ENCODE results near the gene CLMP. TPM values are rescaled to one million over a fixed set of nuclear protein-coding genes. Genes with fewer than 3 reads are reported as not detected.

CLMP gene, protein sequence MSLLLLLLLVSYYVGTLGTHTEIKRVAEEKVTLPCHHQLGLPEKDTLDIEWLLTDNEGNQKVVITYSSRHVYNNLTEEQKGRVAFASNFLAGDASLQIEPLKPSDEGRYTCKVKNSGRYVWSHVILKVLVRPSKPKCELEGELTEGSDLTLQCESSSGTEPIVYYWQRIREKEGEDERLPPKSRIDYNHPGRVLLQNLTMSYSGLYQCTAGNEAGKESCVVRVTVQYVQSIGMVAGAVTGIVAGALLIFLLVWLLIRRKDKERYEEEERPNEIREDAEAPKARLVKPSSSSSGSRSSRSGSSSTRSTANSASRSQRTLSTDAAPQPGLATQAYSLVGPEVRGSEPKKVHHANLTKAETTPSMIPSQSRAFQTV
- total RNA-seq: 5.9 TPM
- long read RNA-seq, full-length matches to known transcripts: 2 of 5 reads
- long read RNA-seq, partial matches to known transcripts: 0 of 5 reads
- long read RNA-seq, other reads (novel, unspliced or antisense): 3 of 5 reads

DNA sequence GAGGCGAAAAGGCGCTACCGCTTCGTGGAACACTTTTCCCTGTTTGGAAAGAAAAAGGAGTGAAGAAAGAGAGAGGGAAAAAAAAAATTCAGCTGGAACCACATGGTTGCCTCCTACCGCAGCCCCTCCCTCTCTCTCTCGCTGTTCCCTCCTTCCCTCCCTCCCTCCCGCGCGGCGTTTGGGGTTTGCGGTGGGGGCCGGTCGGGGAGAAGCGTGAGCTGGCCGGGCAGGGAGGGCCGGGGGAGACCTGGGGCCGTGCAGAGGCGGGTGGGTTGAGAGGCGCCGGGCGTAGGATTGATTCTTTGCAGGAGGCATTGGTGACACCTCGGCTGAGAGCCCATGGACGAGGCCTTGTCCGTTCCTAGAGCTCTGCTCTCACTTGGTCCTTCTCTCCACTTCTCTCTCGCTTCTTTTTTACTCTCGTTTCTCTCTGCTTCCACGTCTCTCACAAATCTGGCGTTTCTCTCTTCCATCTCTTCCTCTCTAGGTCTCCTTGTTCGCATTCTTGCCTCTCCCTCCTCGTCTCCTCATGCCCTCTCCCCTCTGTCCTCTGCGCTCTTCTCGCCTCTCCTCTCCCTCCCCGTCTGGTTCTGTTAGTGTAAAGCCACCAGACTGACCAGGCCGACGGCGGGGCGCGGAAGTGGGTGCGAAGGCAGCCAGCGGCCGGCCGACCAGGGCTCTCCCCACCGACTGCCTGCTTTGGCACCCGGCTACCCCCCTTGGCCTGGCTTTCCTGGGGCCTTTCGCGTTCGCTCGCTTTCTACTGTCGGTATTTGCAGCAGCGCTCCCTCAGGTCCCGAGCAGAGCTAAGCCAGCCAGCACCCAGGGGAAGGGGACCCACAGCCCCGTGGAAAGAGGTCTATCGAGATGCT is at the start of gene CLMP:
Gene CLMP (minus strand): TSS at position 61 of the 872 bp plus-strand sequence. CDS start 308 bp downstream, outside the sequence.
- intact Hi-C loops (cut with DNase I): no loop called here
- DNase-seq (ENCODE audit: low spot score): no peak

DNA sequence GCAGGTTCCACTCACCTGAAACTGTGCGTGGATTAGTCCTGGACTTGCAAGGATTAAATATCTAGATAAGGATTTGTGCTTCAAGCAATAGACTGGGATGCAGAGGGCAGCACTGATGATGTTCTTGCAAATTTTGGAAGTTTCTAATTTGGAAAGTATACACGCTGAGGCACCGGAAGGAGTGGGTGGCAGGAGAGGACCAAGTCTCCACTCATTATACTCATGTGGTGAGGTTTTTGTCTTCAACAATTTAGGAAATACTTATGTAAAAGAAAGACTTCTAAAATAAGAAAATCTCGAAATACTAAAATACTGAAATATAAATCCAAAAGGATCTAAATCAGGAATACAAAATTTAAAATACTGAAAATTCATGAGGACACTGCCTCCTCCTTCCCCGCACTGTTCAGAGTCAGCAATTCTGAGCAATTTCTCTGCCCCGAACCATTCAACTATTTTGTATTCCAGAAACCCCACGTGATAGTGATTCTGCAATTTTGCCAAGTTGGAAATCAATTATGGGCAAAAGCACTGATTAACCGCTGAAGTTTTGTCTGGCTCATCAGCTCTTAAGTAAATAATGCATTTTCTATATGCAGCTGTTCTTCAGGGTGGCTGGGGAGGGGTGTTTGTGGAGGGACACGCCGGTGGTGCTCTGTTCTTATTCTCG is 47.0 kb upstream of the CLMP start:
- no peak for DNase-seq (ENCODE audit: low spot score)
- intact Hi-C loops (cut with DNase I): no loop called here

DNA sequence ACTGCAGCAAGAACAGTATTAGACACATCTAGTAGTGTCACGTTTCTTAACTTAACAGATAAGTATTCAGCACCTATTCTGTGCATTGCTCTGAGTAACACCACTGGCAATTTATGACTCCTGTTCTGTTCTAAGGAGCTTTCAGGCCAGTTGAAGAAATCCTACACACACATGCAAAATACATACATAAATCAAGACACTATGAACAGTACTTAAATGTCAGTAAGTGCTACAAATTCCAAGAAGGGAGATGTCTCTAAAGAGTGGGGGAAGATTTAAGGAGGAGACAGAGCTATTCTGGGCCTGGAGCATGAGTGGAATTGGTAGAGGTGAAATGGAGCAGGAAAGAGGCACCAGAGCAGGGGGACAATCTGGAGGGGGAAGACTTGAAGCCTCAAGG is 46.2 kb upstream of the CLMP start:
- intact Hi-C loops (cut with DNase I): no loop called here
- no peak for DNase-seq (ENCODE audit: low spot score)

GRCh38 chr11:123239191-123240150 is 44.4 kb upstream of the CLMP start:
- intact Hi-C loops (cut with DNase I): no loop called here
- DNase-seq (ENCODE audit: low spot score): no peak

DNA sequence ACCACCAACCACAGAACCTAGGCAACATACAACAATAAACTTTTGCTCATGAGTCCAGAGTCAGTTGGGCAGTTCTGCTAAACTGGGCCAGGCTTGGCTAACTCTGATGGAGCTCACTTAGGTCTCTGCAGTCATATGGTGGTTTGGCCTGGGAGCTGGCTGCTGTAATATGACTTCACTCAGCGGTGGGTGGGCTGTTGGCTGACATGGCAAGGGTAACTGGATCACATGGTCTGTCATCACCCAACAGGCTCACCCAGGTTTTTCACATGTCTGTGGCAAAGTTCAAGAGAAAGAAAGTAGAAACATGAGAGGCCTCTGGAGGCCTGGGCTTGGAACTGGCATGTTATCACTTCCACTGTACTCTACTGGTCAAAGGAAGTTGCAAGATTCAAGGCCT is 43.2 kb upstream of the CLMP start:
- intact Hi-C loops (cut with DNase I): no loop called here
- no peak for DNase-seq (ENCODE audit: low spot score)

GRCh38 chr11:123236879-123237278 is 41.8 kb upstream of the CLMP start:
- intact Hi-C loops (cut with DNase I): no loop called here
- DNase-seq (ENCODE audit: low spot score): no peak

- DNase-seq (ENCODE audit: low spot score): no peak
- intact Hi-C loops (cut with DNase I): no loop called here
These were observed 40.7 kb upstream of the CLMP start for GRCh38 chr11:123235656-123236261.

GRCh38 chr11:123235117-123235655 is 40.1 kb upstream of the CLMP start:
- intact Hi-C loops (cut with DNase I): no loop called here

DNA sequence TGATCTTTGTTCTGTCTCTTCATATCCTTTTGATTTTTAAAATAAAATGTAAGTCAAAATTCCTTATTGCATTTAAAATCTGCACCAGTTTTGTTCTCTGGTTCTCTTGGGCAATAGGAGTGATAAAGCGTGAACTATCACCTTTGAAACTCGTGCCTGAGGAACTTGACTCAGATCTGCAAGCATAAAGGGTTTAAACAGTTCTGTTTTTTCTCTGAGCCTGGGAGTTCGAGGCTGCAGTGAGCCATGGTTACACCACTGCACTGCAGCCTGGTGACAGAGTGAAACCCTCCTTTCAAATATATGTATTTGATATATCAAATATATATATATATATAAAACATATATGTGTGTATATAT is 38.9 kb upstream of the CLMP start:
- no peak for DNase-seq (ENCODE audit: low spot score)
- intact Hi-C loops (cut with DNase I): no loop called here

More at GRCh38 chr11:123235117-123235655, 40.1 kb upstream of the CLMP start:
- no peak for DNase-seq (ENCODE audit: low spot score)

GRCh38 chr11:123233280-123233974 is 38.4 kb upstream of the CLMP start:
- intact Hi-C loops (cut with DNase I): no loop called here
- no peak for DNase-seq (ENCODE audit: low spot score)

- intact Hi-C loops (cut with DNase I): no loop called here
- no peak for DNase-seq (ENCODE audit: low spot score)
These were observed 36.7 kb upstream of the CLMP start for GRCh38 chr11:123231777-123232176.

DNA sequence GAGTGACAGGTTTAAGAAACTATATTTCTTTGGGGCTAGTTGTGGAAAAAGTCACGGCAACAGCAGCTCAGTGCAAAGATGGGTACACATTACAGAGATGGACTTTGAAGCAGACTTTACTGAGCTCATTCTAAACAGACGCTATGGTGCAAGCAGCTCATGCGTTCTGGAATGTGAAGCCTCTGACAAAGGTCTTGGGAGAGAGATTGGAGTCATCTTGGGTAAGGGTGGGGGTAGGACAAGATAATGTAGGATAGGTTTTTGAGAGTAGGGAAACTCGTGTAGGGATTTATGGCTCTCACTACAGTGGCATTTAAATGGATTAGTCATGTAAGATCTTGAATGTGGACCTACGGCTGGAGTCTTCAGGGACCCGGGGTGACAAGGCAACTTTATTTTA is 36.2 kb upstream of the CLMP start:
- intact Hi-C loops (cut with DNase I): no loop called here
- DNase-seq (ENCODE audit: low spot score): no peak

DNA sequence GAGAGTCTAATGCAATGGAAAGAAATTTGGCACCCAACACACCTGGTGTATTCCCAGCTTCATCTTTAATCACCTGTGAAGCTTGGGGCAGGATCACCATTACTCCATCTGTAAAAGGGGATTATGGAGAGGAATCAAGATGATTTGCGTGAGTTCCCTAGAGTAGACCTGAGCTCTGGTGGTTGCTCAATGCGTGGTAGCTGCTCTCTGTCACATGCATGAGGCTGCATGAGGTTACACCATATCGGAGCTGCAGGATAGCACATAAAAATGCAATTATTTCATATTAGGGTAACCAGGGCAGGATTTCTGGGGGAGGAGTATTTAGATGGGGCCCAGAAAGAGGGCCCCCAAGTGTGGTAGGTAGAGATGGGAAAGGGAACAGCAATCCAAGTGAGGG is 35.3 kb upstream of the CLMP start:
- DNase-seq (ENCODE audit: low spot score): no peak
- intact Hi-C loops (cut with DNase I): no loop called here

DNA sequence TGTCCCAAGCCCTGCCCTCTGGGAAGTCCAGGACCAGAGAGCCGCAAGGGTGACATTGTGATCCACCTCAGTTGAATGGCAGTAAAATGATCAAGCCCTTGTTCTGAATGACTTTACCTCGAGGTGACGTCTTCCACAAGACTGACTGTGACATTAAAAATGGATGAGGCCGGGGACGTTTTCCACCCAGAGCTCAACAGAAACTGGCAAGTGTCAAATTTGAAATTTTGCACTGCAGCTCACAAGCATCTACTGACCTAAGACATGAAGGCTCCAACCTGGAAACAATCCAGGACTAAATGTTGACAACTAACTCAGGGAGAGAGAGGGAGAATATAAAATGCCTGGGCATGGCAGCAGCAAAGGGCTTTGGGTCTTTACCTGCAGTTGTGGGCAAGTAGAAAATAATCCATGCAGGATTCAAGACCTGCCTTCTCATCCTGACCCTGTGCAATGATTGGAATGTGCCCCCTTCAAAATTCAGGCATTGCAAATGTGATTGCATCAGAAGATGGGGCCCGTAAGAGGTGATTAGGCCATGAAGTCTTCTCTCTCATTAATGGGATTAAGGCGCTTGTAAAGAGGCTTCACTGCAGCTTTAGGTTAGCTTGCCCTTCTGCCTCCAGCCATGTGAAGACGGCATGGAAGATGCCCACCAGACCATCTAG is 33.6 kb upstream of the CLMP start:
- intact Hi-C loops (cut with DNase I): no loop called here
- DNase-seq (ENCODE audit: low spot score): no peak

DNA sequence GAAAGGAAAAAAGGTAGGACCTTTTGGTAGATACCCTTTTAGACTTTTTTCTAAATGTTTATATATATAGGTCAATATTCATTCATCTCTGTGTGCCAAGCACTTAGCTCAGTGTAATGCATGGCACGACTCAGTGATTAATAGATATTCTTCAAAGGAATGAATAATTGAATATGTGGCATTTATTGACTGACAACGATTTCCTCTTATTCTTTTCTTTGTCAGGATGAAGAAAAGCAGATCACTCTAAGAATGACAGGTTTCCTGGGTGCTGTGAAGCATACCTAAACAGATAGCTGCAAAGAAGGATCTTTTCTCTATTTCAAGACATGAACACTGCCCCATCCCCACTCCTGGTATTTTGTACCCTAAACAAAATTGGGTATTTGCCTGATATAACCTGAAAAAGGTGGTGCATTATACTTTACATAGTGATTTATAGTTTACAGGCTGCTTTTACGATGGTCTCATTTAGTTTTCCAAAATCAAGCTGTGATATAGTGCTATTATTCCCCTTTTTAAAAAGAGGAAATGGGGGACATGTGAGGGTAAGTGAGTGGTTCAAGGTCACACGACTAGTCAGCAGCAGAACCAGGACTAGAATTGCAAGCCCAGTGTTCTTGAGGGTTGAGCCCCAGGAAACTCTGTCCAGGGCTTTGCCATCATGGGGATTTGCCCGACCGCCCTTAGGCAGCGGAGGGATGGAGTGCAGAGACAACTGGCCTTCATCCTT is 32.9 kb upstream of the CLMP start:
- DNase-seq (ENCODE audit: low spot score): no peak
- intact Hi-C loops (cut with DNase I): no loop called here

GRCh38 chr11:123221584-123221983 is 26.5 kb upstream of the CLMP start:
- intact Hi-C loops (cut with DNase I): no loop called here
- DNase-seq (ENCODE audit: low spot score): no peak

Data from cardiac septum (tissue), 1 donor.